ENCODE data around the gene CDH23. TPM values are rescaled to one million over a fixed set of nuclear protein-coding genes. Genes with fewer than 3 reads are reported as not detected.
A peak's percentile ranks its signal among the peaks of the same experiment; 100 is the strongest.

Gene CDH23
- total and polyA plus RNA-seq, 2 donors from 2014 or later: 1.1 to 6.4 TPM

DNA sequence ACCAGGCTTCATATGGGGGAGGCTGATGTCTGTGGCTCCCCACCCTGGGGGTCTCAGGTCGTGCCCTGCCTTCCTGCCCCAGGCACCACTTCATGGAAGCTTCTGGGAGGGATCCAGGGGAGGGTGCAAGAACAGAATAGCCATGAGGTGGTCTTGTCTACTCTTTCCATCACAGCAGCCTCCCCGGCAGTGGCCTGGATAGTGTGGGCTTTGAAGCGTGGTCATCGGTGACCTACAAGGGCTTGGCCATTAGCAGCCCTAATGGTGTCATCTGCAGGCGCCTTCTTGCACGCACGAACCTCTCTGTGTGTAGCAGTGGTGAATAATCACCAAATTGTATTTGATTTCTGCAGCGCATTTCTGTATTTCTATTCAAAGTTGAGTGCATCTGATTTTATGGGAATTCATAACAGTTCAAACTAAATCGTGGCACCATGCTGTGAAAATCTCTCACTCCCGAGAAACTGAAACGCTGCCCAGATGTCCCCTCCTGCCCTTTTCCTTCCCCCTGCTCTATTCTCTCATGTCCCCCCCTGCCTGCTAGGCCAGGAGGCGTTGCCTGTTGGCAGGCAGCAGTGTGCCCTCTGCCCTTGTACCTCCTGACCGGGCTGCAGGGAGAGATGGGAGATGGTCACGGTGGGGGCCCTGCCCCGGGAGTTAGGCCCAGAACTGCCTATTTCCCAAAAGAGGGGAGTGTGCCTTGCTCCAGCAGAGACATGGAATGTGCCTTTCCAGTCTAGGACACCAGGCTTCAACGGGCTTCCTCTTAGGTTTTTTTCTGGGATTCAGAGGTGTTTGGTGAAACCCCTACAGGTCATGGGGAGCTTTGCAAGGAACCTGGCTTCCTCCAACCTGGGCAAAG is 34.8 kb downstream of the CDH23 start:
- Histone ChIP-seq H3K27me3 (ENCODE audit: control insufficient read depth, insufficient read depth, low read length) (no peaks in the 10 kb centered on the region), H3K9ac (ENCODE audit: low read length in 3 of 3) (no peak overlapping the region), H3K9me3 (ENCODE audit: control insufficient read depth in 2 of 3, insufficient read depth in 1 of 3, low read length in 3 of 3) (no peaks in the 10 kb centered on the region), H3K4me1 (ENCODE audit: control insufficient read depth in 2 of 3, insufficient read depth in 2 of 3, low read depth in 1 of 3, low read length in 3 of 3) (peaks cover 0 to 3% (median 0%) of the 10 kb centered on the region in 3 donors), H3K27ac (ENCODE audit: low read depth in 2 of 2, low read length in 2 of 2) (no peak overlapping the region), H3K36me3 (ENCODE audit: control insufficient read depth in 2 of 3, insufficient read depth in 3 of 3, low read length in 3 of 3) (no peaks in the 10 kb centered on the region), H3K4me3 (ENCODE audit: low read length in 3 of 3) (no peak overlapping the region)
- DNase-seq: peak; percentile 31 to 74 (median 38)
- TF ChIP-seq, protein P1, sequence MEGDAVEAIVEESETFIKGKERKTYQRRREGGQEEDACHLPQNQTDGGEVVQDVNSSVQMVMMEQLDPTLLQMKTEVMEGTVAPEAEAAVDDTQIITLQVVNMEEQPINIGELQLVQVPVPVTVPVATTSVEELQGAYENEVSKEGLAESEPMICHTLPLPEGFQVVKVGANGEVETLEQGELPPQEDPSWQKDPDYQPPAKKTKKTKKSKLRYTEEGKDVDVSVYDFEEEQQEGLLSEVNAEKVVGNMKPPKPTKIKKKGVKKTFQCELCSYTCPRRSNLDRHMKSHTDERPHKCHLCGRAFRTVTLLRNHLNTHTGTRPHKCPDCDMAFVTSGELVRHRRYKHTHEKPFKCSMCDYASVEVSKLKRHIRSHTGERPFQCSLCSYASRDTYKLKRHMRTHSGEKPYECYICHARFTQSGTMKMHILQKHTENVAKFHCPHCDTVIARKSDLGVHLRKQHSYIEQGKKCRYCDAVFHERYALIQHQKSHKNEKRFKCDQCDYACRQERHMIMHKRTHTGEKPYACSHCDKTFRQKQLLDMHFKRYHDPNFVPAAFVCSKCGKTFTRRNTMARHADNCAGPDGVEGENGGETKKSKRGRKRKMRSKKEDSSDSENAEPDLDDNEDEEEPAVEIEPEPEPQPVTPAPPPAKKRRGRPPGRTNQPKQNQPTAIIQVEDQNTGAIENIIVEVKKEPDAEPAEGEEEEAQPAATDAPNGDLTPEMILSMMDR (IDR thresholded peaks at IDR 0.05; ENCODE audit: borderline replicate concordance, extremely low read depth, insufficient read depth): no peak
- no peak for FAIRE-seq
- intact Hi-C loops (cut with DNase I): no loop called here

DNA sequence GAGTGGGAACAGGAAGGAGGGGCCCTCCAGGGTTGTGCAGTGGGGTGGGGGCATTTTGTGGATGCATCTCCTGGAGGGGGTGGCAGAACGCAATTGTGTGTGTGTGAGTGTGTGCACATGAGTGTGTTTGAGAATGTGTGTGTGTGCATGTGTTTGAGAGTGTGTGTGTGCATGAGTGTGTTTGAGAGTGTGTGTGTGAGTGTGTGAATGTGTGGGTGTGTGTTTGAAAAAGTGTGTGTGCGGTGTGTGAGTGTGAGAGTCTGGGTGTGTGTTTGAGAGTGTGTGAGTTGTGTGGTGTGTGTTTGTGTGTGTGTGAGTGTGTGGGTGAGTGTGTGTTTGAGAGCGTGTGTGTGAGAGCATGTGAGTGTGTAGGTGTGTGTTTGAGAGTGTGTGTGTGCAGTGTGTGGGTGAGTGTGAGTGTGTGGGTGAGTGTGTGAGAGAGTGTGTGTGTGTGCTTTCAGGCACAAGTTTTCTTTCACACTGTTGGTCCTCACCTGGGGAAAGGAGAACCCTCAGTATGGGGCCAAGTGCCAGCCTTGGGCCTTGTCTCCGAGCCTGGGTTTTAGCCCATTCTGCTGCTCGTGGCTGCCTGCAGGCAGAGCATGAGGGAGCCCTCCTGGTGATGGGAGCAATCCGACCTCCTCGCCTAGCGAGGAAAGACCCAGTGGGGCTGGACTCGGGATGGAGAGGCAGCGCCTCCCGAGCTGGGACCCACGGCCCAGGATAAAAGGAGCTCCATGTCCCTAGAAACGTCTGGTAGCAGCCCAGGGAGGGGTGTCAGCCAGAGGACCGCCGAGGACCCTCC is 35.6 kb downstream of the CDH23 start:
- Histone ChIP-seq H3K27me3 (ENCODE audit: control insufficient read depth, insufficient read depth, low read length) (no peaks in the 10 kb centered on the region), H3K36me3 (ENCODE audit: control insufficient read depth in 2 of 3, insufficient read depth in 3 of 3, low read length in 3 of 3) (no peaks in the 10 kb centered on the region), H3K9ac (ENCODE audit: low read length in 3 of 3) (no peak overlapping the region), H3K4me1 (ENCODE audit: control insufficient read depth in 2 of 3, insufficient read depth in 2 of 3, low read depth in 1 of 3, low read length in 3 of 3) (peaks cover 0 to 3% (median 0%) of the 10 kb centered on the region in 3 donors), H3K9me3 (ENCODE audit: control insufficient read depth in 2 of 3, insufficient read depth in 1 of 3, low read length in 3 of 3) (no peaks in the 10 kb centered on the region), H3K4me3 (ENCODE audit: low read length in 3 of 3) (no peak overlapping the region), H3K27ac (ENCODE audit: low read depth in 2 of 2, low read length in 2 of 2) (no peak overlapping the region)
- TF ChIP-seq, protein P1 (IDR thresholded peaks at IDR 0.05; ENCODE audit: borderline replicate concordance, extremely low read depth, insufficient read depth): no peak
- no peak for FAIRE-seq
- DNase-seq: peak in 2 of 5 donors; percentile 24 to 39
- intact Hi-C loops (cut with DNase I): no loop called here

DNA sequence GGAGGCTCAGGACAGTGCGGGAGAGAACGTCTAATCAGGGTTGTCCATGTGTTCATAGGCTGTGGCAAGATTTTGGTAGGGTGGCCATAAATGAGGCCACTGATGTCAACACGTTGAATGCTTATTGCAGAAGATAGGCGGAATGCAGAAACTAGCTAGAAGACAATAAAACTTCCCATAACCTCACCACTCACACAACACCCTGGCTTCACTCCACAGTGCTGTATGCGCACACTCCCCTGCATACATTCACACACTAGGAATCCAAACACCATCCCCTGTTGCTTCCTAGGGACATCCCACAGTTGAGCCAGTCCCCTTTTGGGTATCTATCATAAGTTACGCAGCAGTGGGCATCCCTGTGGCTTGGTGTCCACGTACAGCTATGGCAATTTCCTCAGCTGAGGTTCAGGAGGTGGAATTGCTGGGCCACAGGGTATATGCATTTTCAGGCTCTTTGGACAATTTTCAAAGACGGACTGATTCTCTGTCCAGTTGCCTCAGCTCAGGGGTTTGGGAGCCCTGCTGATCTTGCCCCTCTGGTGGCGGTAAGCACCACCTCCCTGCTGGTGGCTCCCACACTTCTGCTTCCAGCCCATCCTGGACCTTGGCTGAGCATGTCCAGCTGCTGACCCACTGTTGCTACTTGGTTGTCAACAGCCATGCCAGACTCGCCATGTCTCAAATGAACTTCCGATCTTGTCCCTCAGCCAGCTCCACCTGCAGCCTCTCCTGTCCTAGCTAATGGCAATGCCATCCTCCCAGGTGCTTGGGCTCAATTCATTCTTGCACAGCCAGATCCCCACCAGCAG is 36.4 kb downstream of the CDH23 start:
- peaks cover 0 to 3% (median 0%) of the 10 kb centered on the region in 3 donors for H3K4me1 ChIP-seq (ENCODE audit: control insufficient read depth in 2 of 3, insufficient read depth in 2 of 3, low read depth in 1 of 3, low read length in 3 of 3)
- no peaks in the 10 kb centered on the region for H3K27me3 ChIP-seq (ENCODE audit: control insufficient read depth, insufficient read depth, low read length)
- H3K9me3 ChIP-seq (ENCODE audit: control insufficient read depth in 2 of 3, insufficient read depth in 1 of 3, low read length in 3 of 3): no peaks in the 10 kb centered on the region
- DNase-seq: peak in 1 of 5 donors; percentile 23
- TF ChIP-seq, protein P1 (IDR thresholded peaks at IDR 0.05; ENCODE audit: borderline replicate concordance, extremely low read depth, insufficient read depth): no peak
- H3K27ac ChIP-seq (ENCODE audit: low read depth in 2 of 2, low read length in 2 of 2): no peak overlapping the region
- no peak for FAIRE-seq
- H3K4me3 ChIP-seq (ENCODE audit: low read length in 3 of 3): no peak overlapping the region
- H3K36me3 ChIP-seq (ENCODE audit: control insufficient read depth in 2 of 3, insufficient read depth in 3 of 3, low read length in 3 of 3): no peaks in the 10 kb centered on the region
- intact Hi-C loops (cut with DNase I): no loop called here
- no peak overlapping the region for H3K9ac ChIP-seq (ENCODE audit: low read length in 3 of 3)

Data from kidney (tissue), 14 donors.